ENCODE results near the gene BBOF1. TPM values are rescaled to one million over a fixed set of nuclear protein-coding genes. Genes with fewer than 3 reads are reported as not detected.

The BBOF1 gene
- total and polyA plus RNA-seq, 2 donors (not counting 1 experiment from before 2014, with no cell fraction given), result 0.49 to 2.6 TPM

- H3K27ac ChIP-seq (ENCODE audit: low read length in 2 of 2), result no peak overlapping the region
- no peaks in the 10 kb centered on the region for H3K79me2 ChIP-seq (ENCODE audit: control insufficient read depth, insufficient read depth, low read length)
- H3K27ac Mint-ChIP-seq, result no peak overlapping the region
- H3K4me2 ChIP-seq (replicated peaks; ENCODE audit: low read depth, low read length, poor library complexity, severe bottlenecking), result no peak overlapping the region
- no peak overlapping the region for H3K4me3 ChIP-seq (ENCODE audit: control extremely low read depth in 1 of 5, extremely low read depth in 1 of 5, insufficient read depth in 1 of 5, low read depth in 2 of 5, low read length in 4 of 5)
- CTCF ChIA-PET, result interaction anchor here (2.0 kb wide), 1 partner anchor 11 kb away, joined by 5 read pairs; no protein-coding TSS in a partner anchor
- H3K36me3 ChIP-seq (replicated peaks in 1 of 2; ENCODE audit: control extremely low read depth in 1 of 2, control insufficient read depth in 1 of 2, extremely low read depth in 1 of 2, insufficient read depth in 2 of 2, low read length in 1 of 2), result no peaks in the 10 kb centered on the region
- H4K20me1 ChIP-seq (ENCODE audit: control insufficient read depth, insufficient read depth, low read length, poor library complexity, severe bottlenecking), result no peaks in the 10 kb centered on the region
- WGBS (ENCODE audit: insufficient coverage), result 29% methylated on average over 1 of the region's 3 CpGs
- H3K27me3 ChIP-seq (replicated peaks in 1 of 4; ENCODE audit: control extremely low read depth in 1 of 4, control insufficient read depth in 3 of 4, insufficient read depth in 4 of 4, low read length in 3 of 4), result no peaks in the 10 kb centered on the region
- no peak overlapping the region for H3K4me3 Mint-ChIP-seq
- H3K4me1 Mint-ChIP-seq, result no peaks in the 10 kb centered on the region
- no peak overlapping the region for H3K9ac ChIP-seq (ENCODE audit: low read length)
- no peak for ATAC-seq (ENCODE audit: low read depth)
- TF ChIP-seq EZH2 (IDR thresholded peaks at IDR 0.05; ENCODE audit: borderline replicate concordance, insufficient read depth, low read depth, low read length, poor library complexity, severe bottlenecking), result no peak
- peak; percentile 90 for TF ChIP-seq CTCF (IDR thresholded peaks at IDR 0.05)
- H3K27me3 Mint-ChIP-seq, result no peaks in the 10 kb centered on the region
- H3K9me3 Mint-ChIP-seq (ENCODE audit: insufficient read depth), result no peaks in the 10 kb centered on the region
- no peaks in the 10 kb centered on the region for H3K9me3 ChIP-seq (ENCODE audit: control extremely low read depth in 1 of 3, control insufficient read depth in 2 of 3, insufficient read depth in 1 of 3, low read length in 2 of 3)
- no peak overlapping the region for H2AFZ ChIP-seq (ENCODE audit: insufficient read depth, low read depth, low read length, poor library complexity, severe bottlenecking)
- POLR2A ChIA-PET, result no interaction called here
- H3K4me1 ChIP-seq (ENCODE audit: control insufficient read depth in 2 of 2, insufficient read depth in 2 of 2, low read length in 2 of 2), result no peaks in the 10 kb centered on the region
- peak; percentile 66 for DNase-seq
- intact Hi-C loops (cut with micrococcal nuclease), result loop anchor here (10.0 kb wide), 1 partner anchor 533 kb away; no protein-coding TSS in a partner anchor
Measured at GRCh38 chr14:74038020-74038859, 19.1 kb downstream of the BBOF1 start.

GRCh38 chr14:74042296-74042695 is 23.1 kb downstream of the BBOF1 start:
- no peak overlapping the region for H3K4me3 Mint-ChIP-seq
- Histone ChIP-seq H3K4me2 (replicated peaks; ENCODE audit: low read depth, low read length, poor library complexity, severe bottlenecking) (no peak overlapping the region), H4K20me1 (ENCODE audit: control insufficient read depth, insufficient read depth, low read length, poor library complexity, severe bottlenecking) (no peaks in the 10 kb centered on the region), H3K4me3 (ENCODE audit: control extremely low read depth in 1 of 5, extremely low read depth in 1 of 5, insufficient read depth in 1 of 5, low read depth in 2 of 5, low read length in 4 of 5) (no peak overlapping the region), H3K27me3 (replicated peaks in 1 of 4; ENCODE audit: control extremely low read depth in 1 of 4, control insufficient read depth in 3 of 4, insufficient read depth in 4 of 4, low read length in 3 of 4) (no peaks in the 10 kb centered on the region), H3K9ac (ENCODE audit: low read length) (no peak overlapping the region), H3K27ac (ENCODE audit: low read length in 2 of 2) (no peak overlapping the region), H3K9me3 (ENCODE audit: control extremely low read depth in 1 of 3, control insufficient read depth in 2 of 3, insufficient read depth in 1 of 3, low read length in 2 of 3) (no peaks in the 10 kb centered on the region), H3K36me3 (replicated peaks in 1 of 2; ENCODE audit: control extremely low read depth in 1 of 2, control insufficient read depth in 1 of 2, extremely low read depth in 1 of 2, insufficient read depth in 2 of 2, low read length in 1 of 2) (no peaks in the 10 kb centered on the region), H3K4me1 (ENCODE audit: control insufficient read depth in 2 of 2, insufficient read depth in 2 of 2, low read length in 2 of 2) (no peaks in the 10 kb centered on the region), H3K79me2 (ENCODE audit: control insufficient read depth, insufficient read depth, low read length) (no peaks in the 10 kb centered on the region), H2AFZ (ENCODE audit: insufficient read depth, low read depth, low read length, poor library complexity, severe bottlenecking) (no peak overlapping the region)
- intact Hi-C loops (cut with micrococcal nuclease), result no loop called here
- no peak for ATAC-seq (ENCODE audit: low read depth)
- ChIA-PET POLR2A (interaction anchor here (0.7 kb wide), 1 partner anchor 41 kb away, joined by 6 read pairs; no protein-coding TSS in a partner anchor), CTCF (no interaction called here)
- TF ChIP-seq CTCF (IDR thresholded peaks at IDR 0.05) (no peak), EZH2 (IDR thresholded peaks at IDR 0.05; ENCODE audit: borderline replicate concordance, insufficient read depth, low read depth, low read length, poor library complexity, severe bottlenecking) (no peak)
- H3K9me3 Mint-ChIP-seq (ENCODE audit: insufficient read depth), result no peaks in the 10 kb centered on the region
- WGBS (ENCODE audit: insufficient coverage), result 94% methylated on average over 2 of the region's 2 CpGs
- DNase-seq, result no peak
- H3K27ac Mint-ChIP-seq, result no peak overlapping the region
- no peaks in the 10 kb centered on the region for H3K27me3 Mint-ChIP-seq
- H3K4me1 Mint-ChIP-seq, result no peaks in the 10 kb centered on the region
